ENCODE results near the gene TMEM200A. TPM values are rescaled to one million over a fixed set of nuclear protein-coding genes. Genes with fewer than 3 reads are reported as not detected.
A peak's percentile ranks its signal among the peaks of the same experiment; 100 is the strongest.

Gene TMEM200A
- polyA plus RNA-seq, 6 donors from 2014 or later: 0.09 TPM; not detected in 5

- peak; percentile 25 to 45 for ATAC-seq (ENCODE audit: low read depth in 2 of 2)
- Mint-ChIP-seq H3K4me1 (peaks cover 8 to 14% (median 14%) of the 10 kb centered on the region in 3 donors), H3K27me3 (peaks cover 44 to 54% (median 54%) of the 10 kb centered on the region in 3 donors), H3K4me3 (peak overlapping the region; percentile 71 to 89 (median 80)), H3K36me3 (peaks cover 0 to 6% of the 10 kb centered on the region in 2 donors), H3K9me3 (peaks cover 0 to 6% (median 0%) of the 10 kb centered on the region in 7 donors), H3K27ac (peak overlapping the region in 2 of 6 donors; percentile 14 to 67)
- no peak for DNase-seq
Measured at GRCh38 chr6:130366107-130367005, 539 bp downstream of the TMEM200A start.

GRCh38 chr6:130367767-130368166 lies 1.9 kb downstream of the TMEM200A start:
- DNase-seq (no peak), ATAC-seq (ENCODE audit: low read depth in 2 of 2) (peak in 1 of 2 donors; percentile 26)
- Mint-ChIP-seq H3K27ac (no peak overlapping the region), H3K4me1 (peaks cover 8 to 14% (median 14%) of the 10 kb centered on the region in 3 donors), H3K9me3 (peaks cover 0 to 4% (median 0%) of the 10 kb centered on the region in 7 donors), H3K27me3 (peaks cover 39 to 54% (median 54%) of the 10 kb centered on the region in 3 donors), H3K4me3 (peak overlapping the region in 1 of 8 donors; percentile 71), H3K36me3 (peaks cover 0 to 6% of the 10 kb centered on the region in 2 donors)

- DNase-seq (no peak), ATAC-seq (ENCODE audit: low read depth in 2 of 2) (no peak)
- peaks cover 34 to 47% (median 46%) of the 10 kb centered on the region in 3 donors for H3K27me3 Mint-ChIP-seq
- H3K27ac Mint-ChIP-seq: no peak overlapping the region
- H3K4me1 Mint-ChIP-seq: peaks cover 8 to 14% (median 14%) of the 10 kb centered on the region in 3 donors
- H3K36me3 Mint-ChIP-seq: no peaks in the 10 kb centered on the region
- no peak overlapping the region for H3K4me3 Mint-ChIP-seq
- H3K9me3 Mint-ChIP-seq: peaks cover 0 to 4% (median 0%) of the 10 kb centered on the region in 7 donors
Measured at GRCh38 chr6:130368576-130368975, 2.8 kb downstream of the TMEM200A start.

- DNase-seq (no peak), ATAC-seq (ENCODE audit: low read depth in 2 of 2) (no peak)
- peaks cover 23 to 38% (median 34%) of the 10 kb centered on the region in 3 donors for H3K27me3 Mint-ChIP-seq
- H3K4me1 Mint-ChIP-seq: peaks cover 6 to 11% (median 10%) of the 10 kb centered on the region in 3 donors
- no peaks in the 10 kb centered on the region for H3K36me3 Mint-ChIP-seq
- no peak overlapping the region for H3K27ac Mint-ChIP-seq
- no peak overlapping the region for H3K4me3 Mint-ChIP-seq
- H3K9me3 Mint-ChIP-seq: peaks cover 0 to 4% (median 0%) of the 10 kb centered on the region in 7 donors
Measured at GRCh38 chr6:130369831-130370230, 4.0 kb downstream of the TMEM200A start.

GRCh38 chr6:130371921-130372420 lies 6.2 kb downstream of the TMEM200A start:
- no peaks in the 10 kb centered on the region for H3K36me3 Mint-ChIP-seq
- H3K4me1 Mint-ChIP-seq: peaks cover 0 to 2% (median under 1%) of the 10 kb centered on the region in 3 donors
- no peak for DNase-seq
- H3K4me3 Mint-ChIP-seq: no peak overlapping the region
- peaks cover 0 to 4% (median 0%) of the 10 kb centered on the region in 7 donors for H3K9me3 Mint-ChIP-seq
- H3K27ac Mint-ChIP-seq: peak overlapping the region in 2 of 6 donors; percentile 3 to 53
- ATAC-seq (ENCODE audit: low read depth in 2 of 2): no peak
- H3K27me3 Mint-ChIP-seq: peaks cover 16 to 26% (median 23%) of the 10 kb centered on the region in 3 donors

- Mint-ChIP-seq H3K27ac (no peak overlapping the region), H3K4me1 (no peaks in the 10 kb centered on the region), H3K27me3 (peaks cover 11 to 24% (median 20%) of the 10 kb centered on the region in 3 donors), H3K9me3 (peaks cover 0 to 4% (median 0%) of the 10 kb centered on the region in 7 donors), H3K4me3 (no peak overlapping the region), H3K36me3 (no peaks in the 10 kb centered on the region)
- ATAC-seq (ENCODE audit: low read depth in 2 of 2) (no peak), DNase-seq (no peak)
Measured at GRCh38 chr6:130372786-130373185, 7.0 kb downstream of the TMEM200A start.

- Mint-ChIP-seq H3K27ac (no peak overlapping the region), H3K4me1 (no peaks in the 10 kb centered on the region), H3K9me3 (peaks cover 0 to 4% (median 0%) of the 10 kb centered on the region in 7 donors)
Measured at GRCh38 chr6:130373992-130374391, 8.2 kb downstream of the TMEM200A start.

GRCh38 chr6:130376936-130377335 lies 11.1 kb downstream of the TMEM200A start:
- Mint-ChIP-seq H3K4me3 (no peak overlapping the region), H3K27ac (no peak overlapping the region), H3K27me3 (no peaks in the 10 kb centered on the region), H3K36me3 (no peaks in the 10 kb centered on the region), H3K4me1 (peaks cover 2 to 6% (median 4%) of the 10 kb centered on the region in 3 donors), H3K9me3 (no peaks in the 10 kb centered on the region)
- DNase-seq (no peak), ATAC-seq (ENCODE audit: low read depth in 2 of 2) (no peak)

More at GRCh38 chr6:130373992-130374391, 8.2 kb downstream of the TMEM200A start:
- Mint-ChIP-seq H3K36me3 (no peaks in the 10 kb centered on the region), H3K27me3 (peaks cover 0 to 12% (median 8%) of the 10 kb centered on the region in 3 donors), H3K4me3 (no peak overlapping the region)
- ATAC-seq (ENCODE audit: low read depth in 2 of 2) (no peak), DNase-seq (no peak)

GRCh38 chr6:130377371-130377770 lies 11.6 kb downstream of the TMEM200A start:
- H3K27me3 Mint-ChIP-seq: no peaks in the 10 kb centered on the region
- H3K9me3 Mint-ChIP-seq: no peaks in the 10 kb centered on the region
- H3K4me3 Mint-ChIP-seq: no peak overlapping the region
- H3K27ac Mint-ChIP-seq: no peak overlapping the region
- no peaks in the 10 kb centered on the region for H3K36me3 Mint-ChIP-seq
- DNase-seq (no peak), ATAC-seq (ENCODE audit: low read depth in 2 of 2) (no peak)
- H3K4me1 Mint-ChIP-seq: peaks cover 2 to 11% (median 7%) of the 10 kb centered on the region in 3 donors

GRCh38 chr6:130377915-130378314 lies 12.1 kb downstream of the TMEM200A start:
- Mint-ChIP-seq H3K27me3 (no peaks in the 10 kb centered on the region), H3K4me1 (peaks cover 2 to 11% (median 7%) of the 10 kb centered on the region in 3 donors), H3K27ac (no peak overlapping the region), H3K9me3 (no peaks in the 10 kb centered on the region), H3K4me3 (peak overlapping the region in 1 of 8 donors; percentile 47), H3K36me3 (no peaks in the 10 kb centered on the region)
- ATAC-seq (ENCODE audit: low read depth in 2 of 2) (no peak), DNase-seq (no peak)

- H3K36me3 Mint-ChIP-seq: no peaks in the 10 kb centered on the region
- H3K27me3 Mint-ChIP-seq: no peaks in the 10 kb centered on the region
- ATAC-seq (ENCODE audit: low read depth in 2 of 2) (no peak), DNase-seq (no peak)
- H3K27ac Mint-ChIP-seq: no peak overlapping the region
- peaks cover 2 to 11% (median 7%) of the 10 kb centered on the region in 3 donors for H3K4me1 Mint-ChIP-seq
- no peak overlapping the region for H3K4me3 Mint-ChIP-seq
- no peaks in the 10 kb centered on the region for H3K9me3 Mint-ChIP-seq
Measured at GRCh38 chr6:130379223-130379622, 13.4 kb downstream of the TMEM200A start.

GRCh38 chr6:130381012-130381411 lies 15.2 kb downstream of the TMEM200A start:
- ATAC-seq (ENCODE audit: low read depth in 2 of 2) (no peak), DNase-seq (no peak)
- Mint-ChIP-seq H3K36me3 (no peaks in the 10 kb centered on the region), H3K4me1 (peaks cover 2 to 11% (median 7%) of the 10 kb centered on the region in 3 donors), H3K4me3 (no peak overlapping the region), H3K27me3 (no peaks in the 10 kb centered on the region), H3K27ac (no peak overlapping the region), H3K9me3 (no peaks in the 10 kb centered on the region)

- Mint-ChIP-seq H3K27ac (no peak overlapping the region), H3K9me3 (no peaks in the 10 kb centered on the region), H3K36me3 (no peaks in the 10 kb centered on the region), H3K27me3 (no peaks in the 10 kb centered on the region), H3K4me3 (no peak overlapping the region), H3K4me1 (peaks cover 2 to 11% (median 7%) of the 10 kb centered on the region in 3 donors)
- ATAC-seq (ENCODE audit: low read depth in 2 of 2) (peak in 1 of 2 donors; percentile 34), DNase-seq (no peak)
Measured at GRCh38 chr6:130381459-130382380, 15.9 kb downstream of the TMEM200A start.
